Neural progenitor cell (in vitro differentiated cells): ENCODE data around the gene CACTIN. TPM values are rescaled to one million over a fixed set of nuclear protein-coding genes. Genes with fewer than 3 reads are reported as not detected.

ENCODE experiments used
- DNase-seq: peaks from one replicate; pipeline ENCODE4 v3.0.0-alpha.2; 2016; ENCODE audit warnings: low spot score
- H2AFZ ChIP-seq: fragments of 200-600 bp; sonication (generic); replicated peaks from 2 replicates; pipeline ENCODE4 v1.6.1; 2016; ENCODE audit warnings: antibody characterized with exemption
- H3F3A ChIP-seq: fragments of 200-600 bp; sonication (generic); 2 replicates; pipeline ENCODE4 v1.6.1; 2016; ENCODE audit warnings: antibody characterized with exemption, low read depth
- H3K27ac ChIP-seq: fragments of 200-600 bp; sonication (generic); 2 replicates; pipeline ENCODE4 v1.5.1; 2016; ENCODE audit warnings: mild to moderate bottlenecking
- H3K27me3 ChIP-seq: fragments of 200-600 bp; sonication (generic); 2 replicates; pipeline ENCODE4 v1.6.1; 2016; ENCODE audit warnings: mild to moderate bottlenecking, moderate library complexity
- H3K36me3 ChIP-seq: fragments of 200-600 bp; sonication (generic); 2 replicates; pipeline ENCODE4 v1.5.1; 2016
- H3K4me1 ChIP-seq: fragments of 200-600 bp; sonication (generic); 2 replicates; pipeline ENCODE4 v1.6.1; 2016; ENCODE audit warnings: mixed run types
- H3K4me2 ChIP-seq: fragments of 200-600 bp; sonication (generic); 2 replicates; pipeline ENCODE4 v1.6.1; 2016
- H3K4me3 ChIP-seq: fragments of 200-600 bp; sonication (generic); 2 replicates; pipeline ENCODE4 v1.5.1; 2016
- H3K79me2 ChIP-seq: fragments of 200-600 bp; sonication (generic); 2 replicates; pipeline ENCODE4 v1.6.1; 2016; ENCODE audit warnings: low read depth
- H3K9ac ChIP-seq: fragments of 200-600 bp; sonication (generic); 2 replicates; pipeline ENCODE4 v1.6.1; 2016
- H3K9me3 ChIP-seq: fragments of 200-600 bp; sonication (generic); 2 replicates; pipeline ENCODE4 v1.5.1; 2016; ENCODE audit warnings: low read depth
- H4K20me1 ChIP-seq: fragments of 200-600 bp; sonication (generic); 2 replicates; pipeline ENCODE4 v1.6.1; 2016; ENCODE audit warnings: low read depth
- H3K27ac Mint-ChIP-seq: 3 replicates; pipeline ENCODE4 v1.8.0; 2021; ENCODE audit warnings: mixed read lengths
- H3K27me3 Mint-ChIP-seq: 2 replicates; pipeline ENCODE4 v1.8.0; 2022; ENCODE audit warnings: low read depth, mild to moderate bottlenecking, inconsistent platforms, moderate library complexity, mixed read lengths; ENCODE audit not compliant: insufficient read depth
- H3K36me3 Mint-ChIP-seq: 3 replicates; pipeline ENCODE4 v1.8.0; 2021; ENCODE audit warnings: mixed read lengths
- H3K4me1 Mint-ChIP-seq: 3 replicates; pipeline ENCODE4 v1.8.0; 2021; ENCODE audit warnings: mixed read lengths
- H3K4me3 Mint-ChIP-seq: 3 replicates; pipeline ENCODE4 v1.8.0; 2021; ENCODE audit warnings: mild to moderate bottlenecking, moderate library complexity, mixed read lengths
- H3K9me3 Mint-ChIP-seq: 3 replicates; pipeline ENCODE4 v1.8.0; 2020; ENCODE audit warnings: mixed read lengths
- EZH2 ChIP-seq: fragments of 200-600 bp; sonication (generic); IDR thresholded peaks from 2 replicates; pipeline ENCODE4 v1.6.1; 2017; ENCODE audit warnings: antibody characterized with exemption, mild to moderate bottlenecking, moderate library complexity
- EZH2phosphoT487 ChIP-seq: fragments of 200-600 bp; sonication (generic); IDR thresholded peaks from 2 replicates; pipeline ENCODE4 v1.6.1; 2017; ENCODE audit warnings: antibody characterized with exemption
- total RNA-seq: library from RNA; depleted of rRNA; stranded (reverse); fragments of >200 nt; gene quantifications from 2 replicates; pipeline ENCODE4 v1.2.3, GENCODE V29; 2015; ENCODE audit warnings: low replicate concordance
- TF ChIP-seq, protein P1 (sequence below): fragments of 200-600 bp; sonication (generic); IDR thresholded peaks from 2 replicates; pipeline ENCODE4 v1.5.1; 2017; ENCODE audit warnings: antibody characterized with exemption, mild to moderate bottlenecking

CACTIN gene
- total RNA-seq, 1 donor from 2014 or later = 6.0 TPM

- no peaks in the 10 kb centered on the region for H3K27me3 Mint-ChIP-seq
- no peak overlapping the region for H3K4me3 Mint-ChIP-seq
- no peak overlapping the region for H2AFZ ChIP-seq
- no peaks in the 10 kb centered on the region for H3K27me3 ChIP-seq
- H3K27ac ChIP-seq = no peak overlapping the region
- peaks cover 2% of the 10 kb centered on the region for H3K36me3 Mint-ChIP-seq
- peaks cover 21% of the 10 kb centered on the region for H3K79me2 ChIP-seq
- H3K9me3 ChIP-seq = no peaks in the 10 kb centered on the region
- no peak for DNase-seq
- H3K4me1 Mint-ChIP-seq = peaks cover 18% of the 10 kb centered on the region
- H3K27ac Mint-ChIP-seq = no peak overlapping the region
- TF ChIP-seq EZH2phosphoT487 = no peak
- TF ChIP-seq EZH2 = no peak
- TF ChIP-seq, protein P1, sequence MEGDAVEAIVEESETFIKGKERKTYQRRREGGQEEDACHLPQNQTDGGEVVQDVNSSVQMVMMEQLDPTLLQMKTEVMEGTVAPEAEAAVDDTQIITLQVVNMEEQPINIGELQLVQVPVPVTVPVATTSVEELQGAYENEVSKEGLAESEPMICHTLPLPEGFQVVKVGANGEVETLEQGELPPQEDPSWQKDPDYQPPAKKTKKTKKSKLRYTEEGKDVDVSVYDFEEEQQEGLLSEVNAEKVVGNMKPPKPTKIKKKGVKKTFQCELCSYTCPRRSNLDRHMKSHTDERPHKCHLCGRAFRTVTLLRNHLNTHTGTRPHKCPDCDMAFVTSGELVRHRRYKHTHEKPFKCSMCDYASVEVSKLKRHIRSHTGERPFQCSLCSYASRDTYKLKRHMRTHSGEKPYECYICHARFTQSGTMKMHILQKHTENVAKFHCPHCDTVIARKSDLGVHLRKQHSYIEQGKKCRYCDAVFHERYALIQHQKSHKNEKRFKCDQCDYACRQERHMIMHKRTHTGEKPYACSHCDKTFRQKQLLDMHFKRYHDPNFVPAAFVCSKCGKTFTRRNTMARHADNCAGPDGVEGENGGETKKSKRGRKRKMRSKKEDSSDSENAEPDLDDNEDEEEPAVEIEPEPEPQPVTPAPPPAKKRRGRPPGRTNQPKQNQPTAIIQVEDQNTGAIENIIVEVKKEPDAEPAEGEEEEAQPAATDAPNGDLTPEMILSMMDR = no peak
- no peak overlapping the region for H3K4me2 ChIP-seq
- no peak overlapping the region for H3K4me3 ChIP-seq
- H4K20me1 ChIP-seq = peaks cover 30% of the 10 kb centered on the region
- H3K36me3 ChIP-seq = no peaks in the 10 kb centered on the region
- H3F3A ChIP-seq = peaks cover 3% of the 10 kb centered on the region
- peaks cover 8% of the 10 kb centered on the region for H3K4me1 ChIP-seq
- no peak overlapping the region for H3K9ac ChIP-seq
- no peaks in the 10 kb centered on the region for H3K9me3 Mint-ChIP-seq
These were observed 4.9 kb downstream of the CACTIN start for GRCh38 chr19:3621689-3622088.

- Histone ChIP-seq H3K27me3 (no peaks in the 10 kb centered on the region), H2AFZ (no peak overlapping the region), H3K4me2 (no peak overlapping the region), H3F3A (peaks cover 3% of the 10 kb centered on the region), H3K36me3 (no peaks in the 10 kb centered on the region), H3K4me3 (no peak overlapping the region), H3K9me3 (no peaks in the 10 kb centered on the region), H3K4me1 (peaks cover 8% of the 10 kb centered on the region), H4K20me1 (peaks cover 25% of the 10 kb centered on the region), H3K9ac (no peak overlapping the region), H3K79me2 (peaks cover 16% of the 10 kb centered on the region), H3K27ac (no peak overlapping the region)
- no peak overlapping the region for H3K4me3 Mint-ChIP-seq
- DNase-seq = no peak
- no peaks in the 10 kb centered on the region for H3K9me3 Mint-ChIP-seq
- no peak overlapping the region for H3K27ac Mint-ChIP-seq
- H3K4me1 Mint-ChIP-seq = peaks cover 15% of the 10 kb centered on the region
- peaks cover 2% of the 10 kb centered on the region for H3K36me3 Mint-ChIP-seq
- TF ChIP-seq EZH2phosphoT487 (no peak), EZH2 (no peak)
- TF ChIP-seq, protein P1 = no peak
- H3K27me3 Mint-ChIP-seq = no peaks in the 10 kb centered on the region
These were observed 5.6 kb downstream of the CACTIN start for GRCh38 chr19:3620817-3621547.

DNA sequence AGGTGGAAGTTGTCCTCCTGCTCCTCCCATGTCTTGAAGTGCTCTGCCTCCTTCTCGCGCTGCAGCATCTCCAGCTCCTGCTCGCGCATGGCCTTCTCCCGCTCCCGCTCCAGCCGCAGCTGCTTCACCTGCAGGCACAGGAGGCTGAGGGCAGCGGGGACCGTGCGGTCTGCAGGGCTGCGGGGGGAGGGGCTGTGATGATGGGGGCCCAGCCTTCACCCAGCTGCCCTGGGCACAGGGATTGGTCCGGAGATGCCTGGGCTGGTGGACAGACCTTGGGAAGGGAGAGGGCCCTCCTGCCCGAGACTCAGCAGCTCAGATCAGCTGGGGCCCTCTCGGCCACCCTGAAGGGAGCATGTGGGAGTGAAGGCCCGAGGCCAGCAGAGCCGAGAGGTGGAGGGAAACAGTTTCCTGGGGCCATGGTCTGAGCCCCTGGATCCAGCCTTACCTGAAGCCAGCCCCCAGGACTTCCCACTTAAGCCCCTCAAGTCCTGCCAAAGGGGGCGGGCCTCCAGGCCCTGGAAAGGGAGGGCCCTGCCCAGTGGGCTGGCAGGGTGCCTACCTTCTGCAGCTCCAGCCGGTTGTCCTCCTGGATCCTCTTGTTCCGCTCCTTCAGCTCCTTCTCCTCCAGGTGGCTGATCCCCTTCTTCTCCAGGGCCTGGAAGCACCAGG is 6.3 kb downstream of the CACTIN start:
- H3K27ac ChIP-seq = no peak overlapping the region
- H3F3A ChIP-seq = peaks cover 3% of the 10 kb centered on the region
- no peak for TF ChIP-seq EZH2
- TF ChIP-seq EZH2phosphoT487 = no peak
- TF ChIP-seq, protein P1 = no peak
- H3K36me3 ChIP-seq = no peaks in the 10 kb centered on the region
- H3K79me2 ChIP-seq = peaks cover 9% of the 10 kb centered on the region
- DNase-seq = no peak
- H3K36me3 Mint-ChIP-seq = peaks cover 2% of the 10 kb centered on the region
- H4K20me1 ChIP-seq = peaks cover 18% of the 10 kb centered on the region
- peaks cover 11% of the 10 kb centered on the region for H3K4me1 Mint-ChIP-seq
- no peak overlapping the region for H3K9ac ChIP-seq
- H3K27ac Mint-ChIP-seq = no peak overlapping the region
- H3K4me3 Mint-ChIP-seq = no peak overlapping the region
- no peak overlapping the region for H3K4me3 ChIP-seq
- H3K9me3 ChIP-seq = no peaks in the 10 kb centered on the region
- no peaks in the 10 kb centered on the region for H3K27me3 Mint-ChIP-seq
- H3K4me1 ChIP-seq = peaks cover 3% of the 10 kb centered on the region
- H3K9me3 Mint-ChIP-seq = no peaks in the 10 kb centered on the region
- no peak overlapping the region for H3K4me2 ChIP-seq
- no peak overlapping the region for H2AFZ ChIP-seq
- no peaks in the 10 kb centered on the region for H3K27me3 ChIP-seq
